Activated CD4-positive, CD25-positive, alpha-beta regulatory T cell treated with anti-CD3 and anti-CD28 coated beads, Interleukin-2, amount 50 U/mL, for 24 hours (primary cell): ENCODE measurements around the gene KNOP1.
"Not testable (repeated sequence)": the region's sequence is repeated elsewhere in the genome, so short reads cannot be mapped to it uniquely, and the experiment has no call there.

ENCODE experiments used
- ATAC-seq, 2 donors: fragments of 150-1000 bp; cut with Tn5 transposase; one replicate each; pipeline ENCODE4 v1.10.0; 2021; ENCODE audit warnings: mild to moderate bottlenecking in 1 of 2, moderate library complexity in 1 of 2

KNOP1 gene

DNA sequence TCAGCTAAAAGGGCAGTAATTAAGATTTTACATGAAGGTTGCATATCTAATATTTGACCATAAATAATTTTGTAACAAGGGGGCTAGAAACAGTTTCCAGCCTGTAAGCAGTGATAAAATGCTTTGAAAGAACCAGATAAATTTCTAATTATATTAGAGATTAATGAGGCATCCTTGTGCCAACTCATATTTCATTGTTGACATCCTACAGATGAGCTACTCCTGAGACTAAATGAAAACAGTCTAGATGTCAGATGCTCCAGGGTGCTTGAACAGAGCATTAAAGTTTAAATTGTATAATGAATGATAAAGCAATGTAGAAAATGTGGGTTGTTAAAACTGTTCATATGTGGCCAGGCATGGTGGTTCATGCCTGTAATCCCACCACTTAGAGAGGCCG is 23.3 kb upstream of the KNOP1 start:
- no peak for ATAC-seq

DNA sequence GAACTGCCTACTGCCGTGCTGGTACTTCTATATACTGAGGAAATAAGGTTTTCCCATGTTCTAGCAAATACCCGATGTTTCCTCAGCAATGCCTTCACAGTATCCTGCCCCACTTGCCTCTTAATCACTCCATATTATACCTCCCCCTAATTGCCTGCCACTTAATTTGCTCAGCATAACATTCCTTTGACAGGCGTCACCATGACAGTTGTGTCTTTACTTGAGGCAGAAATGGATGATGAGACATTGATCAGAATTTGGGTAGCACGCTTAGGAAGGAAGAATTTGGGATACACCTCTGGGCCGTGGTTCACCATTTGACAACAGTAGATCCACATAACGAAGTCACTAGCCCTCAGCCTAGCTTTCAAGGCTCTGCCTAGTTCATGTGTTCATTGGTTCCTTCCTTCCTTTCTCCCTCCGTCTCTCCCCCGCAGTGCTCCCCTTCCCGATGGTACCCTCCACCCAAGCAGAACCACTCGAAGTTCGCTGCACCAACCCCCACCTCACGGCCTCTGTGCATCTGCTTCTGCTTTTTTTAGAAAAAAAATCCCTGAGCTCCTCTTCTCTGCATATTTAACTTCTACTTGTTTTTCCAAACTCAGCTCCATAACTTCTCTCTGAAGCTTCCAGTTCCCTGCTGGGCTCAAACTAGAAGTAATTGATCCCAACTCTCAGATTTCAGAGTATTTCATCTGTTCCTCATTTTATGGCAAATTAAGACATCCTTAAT is 19.4 kb upstream of the KNOP1 start:
- no peak for ATAC-seq

DNA sequence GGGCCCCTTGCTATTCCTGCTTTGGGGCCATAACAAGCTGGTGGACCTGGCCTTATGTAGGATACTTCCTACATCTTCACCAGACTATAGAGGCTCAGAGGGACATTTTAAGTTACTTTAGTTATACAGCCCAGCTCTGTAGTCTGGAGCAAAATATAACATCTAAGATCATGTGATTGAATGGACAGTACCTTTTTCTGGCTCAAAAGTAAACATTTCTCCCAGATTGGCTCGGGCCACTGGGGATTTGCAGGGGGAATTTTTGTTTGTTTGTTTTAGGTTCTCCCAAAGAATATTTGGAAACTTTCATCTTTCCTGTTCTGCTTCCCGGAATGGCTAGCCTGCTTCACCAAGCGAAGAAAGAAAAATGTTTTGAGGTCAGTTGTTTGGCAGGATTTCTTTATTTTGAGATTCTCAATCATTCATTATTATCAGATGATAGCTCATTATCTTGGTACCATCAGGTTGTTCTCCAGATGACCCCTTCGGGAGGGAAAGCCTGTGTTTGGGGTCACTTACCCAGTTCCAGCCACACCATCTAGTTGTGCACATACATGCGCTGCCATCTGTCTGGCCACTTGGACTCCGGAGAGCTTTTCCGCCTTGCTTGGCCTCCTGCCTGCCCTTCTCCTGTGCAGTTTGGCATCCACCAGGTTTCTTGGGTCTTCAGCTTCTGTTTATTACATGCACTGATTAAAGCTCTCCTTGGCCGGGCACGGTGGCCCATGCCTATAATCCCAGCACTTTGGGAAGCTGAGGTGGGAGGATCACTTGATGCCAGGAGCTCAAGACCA is 17.2 kb upstream of the KNOP1 start:
- ATAC-seq, result no peak

DNA sequence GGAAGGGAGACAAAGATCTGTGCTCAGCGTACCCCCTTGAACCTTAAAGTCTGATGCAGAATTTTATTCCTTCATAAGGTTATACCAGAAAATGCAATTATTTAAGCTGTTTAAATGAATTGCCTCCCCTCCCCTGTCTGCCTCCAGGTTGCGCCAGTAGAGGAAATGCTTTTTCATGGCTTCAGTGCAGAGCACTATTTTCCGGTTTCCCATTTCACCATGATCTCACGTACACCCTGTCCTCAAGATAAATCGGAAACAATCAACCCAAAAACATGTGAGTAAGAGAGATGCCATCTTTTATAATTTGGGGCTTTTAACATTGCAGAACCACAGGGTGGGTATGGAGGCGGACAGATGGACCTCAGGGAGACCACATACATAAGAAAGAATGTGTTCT is 15.5 kb upstream of the KNOP1 start:
- ATAC-seq, result no peak

DNA sequence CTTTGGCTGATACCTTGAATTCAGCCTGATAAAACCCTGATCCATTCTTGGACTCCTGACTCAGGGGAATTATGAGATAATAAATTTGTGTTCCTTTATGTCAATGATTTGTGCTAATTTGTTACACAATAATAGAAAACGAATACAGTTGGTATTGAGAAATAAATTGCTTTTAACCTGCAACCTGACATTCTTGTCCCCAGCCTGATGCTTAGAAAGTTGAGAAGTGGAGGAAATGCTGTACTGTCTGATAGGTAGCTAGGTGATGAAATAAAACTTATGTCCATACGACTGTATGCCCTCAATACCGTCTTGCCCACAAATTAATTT is 10.6 kb upstream of the KNOP1 start:
- ATAC-seq, result no peak

DNA sequence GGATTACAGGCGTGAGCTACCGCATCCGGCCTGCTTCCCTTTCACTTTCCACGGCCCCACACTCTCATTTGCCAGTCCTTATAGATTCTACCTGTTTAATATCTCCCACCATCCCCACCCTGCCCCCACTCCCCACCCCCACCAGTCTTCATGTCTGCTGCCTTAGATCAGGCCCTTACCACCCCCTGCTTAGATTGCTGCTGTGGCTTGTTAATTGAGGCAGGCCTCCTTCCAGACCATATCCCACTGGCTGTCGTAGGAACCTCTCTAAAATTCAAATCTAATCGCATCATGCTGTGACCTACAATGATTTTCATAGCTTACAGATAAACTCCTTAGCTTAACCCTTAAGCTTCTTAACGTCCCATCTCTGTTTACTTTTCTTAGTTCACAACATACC is 5.0 kb upstream of the KNOP1 start:
- ATAC-seq, result no peak

DNA sequence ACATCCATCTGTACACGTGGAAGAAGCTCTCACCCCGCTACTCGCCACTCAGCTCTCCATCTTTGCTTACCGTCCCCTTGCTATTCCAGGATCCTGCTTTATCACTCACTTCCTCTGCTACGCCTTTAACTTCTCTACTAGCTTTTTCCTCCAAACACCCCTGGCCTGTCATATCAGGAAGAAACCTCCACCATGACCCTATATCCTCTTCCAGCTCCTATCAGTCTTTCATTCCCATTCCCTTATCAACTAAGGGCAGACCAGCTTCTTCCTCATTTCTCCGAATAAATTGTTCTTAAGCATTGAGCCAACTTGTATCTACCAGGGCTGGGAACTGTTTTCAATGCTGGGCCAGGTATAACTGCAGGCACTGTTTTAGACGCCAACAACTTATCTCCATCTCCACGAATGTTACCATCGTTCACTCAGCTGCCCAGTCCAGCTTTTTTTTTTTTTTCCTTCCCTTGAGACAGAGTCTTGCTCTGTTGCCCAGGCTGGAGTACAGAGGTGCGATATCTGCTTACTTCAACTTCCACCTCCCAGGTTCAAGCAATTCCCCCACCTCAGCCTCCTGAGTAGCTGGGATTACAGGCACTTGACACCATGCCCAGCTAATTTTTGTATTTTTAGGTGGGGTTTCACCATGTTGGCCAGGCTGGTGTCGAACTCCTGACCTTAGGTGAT is 4.4 kb upstream of the KNOP1 start:
- no peak for ATAC-seq

DNA sequence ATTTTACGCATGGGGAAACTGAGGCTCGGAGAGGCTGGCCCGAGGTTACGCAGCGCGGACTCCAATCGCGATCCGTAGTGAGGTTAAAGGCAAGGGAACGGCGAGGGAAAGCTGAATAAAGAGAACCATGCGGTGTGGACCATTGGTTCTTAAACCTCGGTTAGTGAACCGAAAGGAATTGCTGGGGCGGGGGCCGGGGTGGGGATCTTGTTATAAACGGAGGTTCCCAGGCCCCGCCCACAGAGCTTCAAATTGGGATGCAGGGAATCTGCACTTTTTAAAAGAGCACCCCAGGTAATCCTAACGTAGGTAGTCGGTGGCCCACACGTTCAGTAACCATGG is 568 bp upstream of the KNOP1 start:
- ATAC-seq, result no peak

DNA sequence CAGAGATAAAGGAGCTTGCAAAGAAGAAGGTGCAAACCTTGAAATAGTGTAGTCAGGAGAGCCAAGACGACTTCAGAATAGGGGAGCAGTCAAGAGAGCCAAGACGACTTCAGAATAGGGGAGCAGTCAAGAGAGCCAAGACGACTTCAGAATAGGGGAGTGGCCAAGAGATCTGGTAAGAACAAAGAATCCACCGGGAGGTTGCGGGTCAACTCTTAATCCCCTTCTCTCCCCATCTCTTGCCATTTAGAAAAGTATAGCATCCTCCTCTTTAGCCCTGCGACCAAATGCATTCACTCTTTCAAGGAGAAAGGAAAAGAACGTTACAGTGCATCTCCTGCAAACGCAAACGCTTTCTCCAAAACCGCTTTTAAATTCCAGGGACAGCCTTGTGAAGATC is 713 bp downstream of the KNOP1 start:
- no peak for ATAC-seq

DNA sequence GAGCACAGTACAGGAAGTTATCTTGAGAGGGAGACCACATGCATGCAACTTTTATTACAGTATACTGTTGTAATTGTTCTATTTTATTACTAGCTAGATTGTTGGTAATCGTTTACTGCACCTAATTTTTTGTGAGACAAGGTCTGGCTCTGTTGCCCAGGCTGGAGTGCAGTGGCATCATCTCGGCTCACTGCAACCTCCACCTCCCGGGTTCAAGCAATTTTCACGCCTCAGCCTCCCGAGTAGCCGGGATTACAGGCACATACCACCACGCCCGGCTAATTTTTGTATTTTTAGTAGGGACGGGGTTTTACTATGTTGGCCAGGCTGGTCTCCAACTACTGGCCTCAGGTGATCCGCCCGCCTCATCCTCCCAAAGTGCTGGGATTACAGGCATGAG is 1.3 kb downstream of the KNOP1 start:
- ATAC-seq, result not testable (repeated sequence)

DNA sequence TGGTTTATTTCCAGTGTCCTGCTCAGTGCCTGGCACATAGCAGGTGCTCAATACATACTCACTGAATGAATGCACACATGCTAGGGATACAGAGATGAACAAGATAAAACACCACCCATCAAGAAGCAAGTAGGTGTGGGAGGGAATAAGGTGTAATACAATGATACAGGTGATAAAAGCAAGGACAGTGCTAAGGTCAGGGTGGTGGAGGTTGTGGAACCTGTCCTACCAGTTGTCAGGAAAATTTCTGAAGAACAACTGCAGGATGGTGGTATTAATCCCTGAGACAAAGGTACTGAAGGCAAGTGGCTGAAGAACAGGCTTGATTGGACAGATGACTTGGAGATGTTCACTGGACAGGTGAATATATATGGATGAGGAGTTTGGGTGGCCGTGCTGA is 1.8 kb downstream of the KNOP1 start:
- no peak for ATAC-seq

DNA sequence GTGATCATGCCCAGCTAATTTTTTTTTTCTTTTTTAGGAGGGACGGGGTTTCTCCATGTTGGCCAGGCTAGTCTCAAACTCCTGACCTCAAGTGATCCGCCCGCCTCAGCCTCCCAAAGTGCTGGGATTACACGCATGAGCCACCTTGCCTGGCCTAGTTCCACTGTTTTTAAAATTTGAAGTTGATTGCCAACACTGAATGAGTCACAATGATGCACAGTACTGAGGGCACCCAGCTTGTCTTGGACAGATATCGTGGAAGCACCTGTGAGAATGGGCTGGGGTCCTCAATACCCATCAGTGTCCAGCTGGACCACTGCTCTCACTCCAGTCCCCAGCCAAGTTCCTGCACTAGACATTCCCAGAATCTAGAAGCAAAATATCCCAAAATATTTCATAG is 2.5 kb downstream of the KNOP1 start:
- no peak for ATAC-seq

DNA sequence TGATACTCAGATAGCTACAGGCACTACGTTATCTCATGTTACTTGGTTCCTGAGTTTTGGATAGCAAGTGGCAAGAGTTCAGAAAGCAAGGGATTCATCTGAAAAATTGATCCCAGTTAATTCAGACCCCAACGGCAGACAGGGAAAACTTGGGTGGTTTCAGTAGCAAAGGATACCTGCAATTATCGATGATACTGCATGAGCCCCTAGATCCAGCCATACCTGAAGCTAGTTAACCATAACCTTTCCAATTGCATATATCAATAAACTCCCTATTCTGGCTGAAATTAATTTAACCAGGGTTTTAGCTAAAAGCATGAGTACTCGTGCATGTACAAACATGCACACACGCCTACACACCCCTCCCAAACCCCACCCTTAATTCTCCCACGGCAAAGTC is 4.3 kb downstream of the KNOP1 start:
- ATAC-seq, result no peak

DNA sequence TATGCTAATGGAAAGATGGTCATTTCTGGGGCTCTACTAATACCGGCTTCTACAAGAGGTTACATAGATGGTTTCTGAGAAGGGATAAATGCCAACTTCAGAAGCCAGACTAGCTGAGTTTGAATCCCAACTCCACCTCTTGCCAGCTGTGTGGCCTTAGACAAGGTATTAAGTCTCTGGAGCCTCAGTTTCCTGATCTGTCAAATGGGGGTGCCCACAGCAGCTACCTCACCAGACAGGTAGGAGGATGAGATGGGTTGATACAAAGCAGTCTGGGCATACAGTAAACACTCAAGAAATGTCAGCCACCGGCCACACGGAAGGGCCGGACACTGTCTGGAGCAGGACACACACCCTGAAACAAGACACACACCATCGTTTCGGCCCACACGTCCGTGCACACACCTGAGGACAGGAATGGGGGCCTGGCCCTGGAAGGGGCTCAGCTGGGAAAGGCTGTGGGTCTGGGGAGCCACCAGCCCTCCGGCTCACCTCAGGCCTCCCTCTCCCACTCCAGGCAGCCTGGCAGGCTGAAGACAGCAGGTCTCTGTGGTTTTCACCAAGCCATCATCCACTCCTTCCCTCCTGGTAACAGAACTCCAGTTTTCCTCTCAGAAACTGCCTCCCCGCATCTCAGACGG is 5.5 kb downstream of the KNOP1 start:
- ATAC-seq, result no peak

DNA sequence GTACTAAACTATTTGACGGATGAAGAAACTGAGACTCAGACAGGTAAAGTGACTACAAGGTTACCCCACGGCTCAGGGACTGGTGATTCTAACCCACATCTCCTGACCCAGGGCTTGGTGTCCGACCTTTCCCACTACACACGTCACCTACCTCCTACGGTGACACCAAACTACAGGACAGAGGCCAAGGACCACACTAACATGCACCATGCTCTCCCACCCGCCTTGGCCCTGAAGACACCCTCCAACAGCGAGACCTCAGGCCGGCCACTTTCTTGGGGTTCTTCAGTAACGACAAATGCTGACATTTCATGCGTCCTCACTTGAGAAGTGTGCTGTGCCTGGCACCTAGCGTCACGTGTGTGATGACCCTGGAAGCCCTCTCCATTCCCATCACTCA is 6.4 kb downstream of the KNOP1 start:
- no peak for ATAC-seq

DNA sequence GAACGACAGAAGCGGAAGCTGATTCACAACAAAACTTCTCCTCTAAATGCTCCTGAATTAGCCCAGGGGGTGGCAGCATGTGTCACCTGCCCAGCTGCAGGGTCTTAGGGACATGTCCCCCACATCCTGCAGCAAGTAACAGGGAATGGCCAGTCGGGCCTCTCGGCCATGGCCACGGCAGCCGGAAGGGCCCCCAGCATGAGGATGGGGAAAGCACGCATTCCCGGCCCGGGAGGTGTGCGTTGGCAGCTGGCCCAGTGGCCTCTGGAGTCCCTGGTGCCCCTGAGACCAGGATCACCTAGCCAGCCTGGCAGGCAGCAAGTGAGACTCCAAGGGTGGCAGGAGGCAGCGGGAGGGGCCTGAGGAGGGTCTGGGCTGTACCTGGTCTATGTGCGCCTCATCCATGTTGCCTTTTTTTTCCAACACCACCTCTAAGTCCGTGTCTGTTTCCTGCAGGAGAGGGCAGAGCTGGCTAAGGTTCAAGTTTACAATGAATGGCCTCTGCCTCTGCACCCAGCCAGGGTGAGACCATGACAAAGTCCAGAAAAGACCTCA is 7.0 kb downstream of the KNOP1 start:
- ATAC-seq, result no peak

DNA sequence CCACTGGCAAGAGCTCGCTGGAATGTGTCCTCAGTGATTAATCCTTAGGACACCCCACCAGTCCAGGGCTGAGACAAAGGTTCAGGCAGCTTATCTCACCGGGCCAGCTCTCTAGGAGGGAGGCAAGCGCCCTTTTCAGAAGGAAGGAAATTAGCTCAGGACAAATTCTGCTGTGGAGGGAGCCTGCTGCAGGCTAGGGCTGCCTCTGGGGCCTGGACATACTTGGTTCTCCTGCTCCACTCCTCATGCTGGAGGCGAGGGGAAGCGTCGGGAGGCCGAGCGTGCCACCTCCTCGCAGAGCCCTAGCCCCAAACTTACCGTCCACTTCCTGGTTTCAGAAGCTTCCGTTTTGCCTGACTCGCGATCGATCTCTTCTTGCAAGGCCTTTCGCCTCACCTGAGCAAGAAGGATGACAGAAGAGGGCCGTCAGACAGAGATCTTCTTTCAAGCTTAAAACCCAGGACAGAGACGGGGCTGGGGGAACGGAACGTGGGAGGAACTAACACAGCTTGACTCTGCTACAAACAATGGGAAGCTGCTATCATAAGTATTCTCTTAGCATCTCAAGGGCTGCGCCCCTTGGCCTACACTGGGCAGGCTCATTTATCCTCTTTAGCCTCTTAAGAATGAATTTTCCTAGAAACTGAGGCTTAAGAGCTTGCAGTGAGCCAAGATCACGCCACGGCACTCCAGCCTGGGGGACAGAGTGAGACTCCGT is 7.7 kb downstream of the KNOP1 start:
- ATAC-seq, result no peak

DNA sequence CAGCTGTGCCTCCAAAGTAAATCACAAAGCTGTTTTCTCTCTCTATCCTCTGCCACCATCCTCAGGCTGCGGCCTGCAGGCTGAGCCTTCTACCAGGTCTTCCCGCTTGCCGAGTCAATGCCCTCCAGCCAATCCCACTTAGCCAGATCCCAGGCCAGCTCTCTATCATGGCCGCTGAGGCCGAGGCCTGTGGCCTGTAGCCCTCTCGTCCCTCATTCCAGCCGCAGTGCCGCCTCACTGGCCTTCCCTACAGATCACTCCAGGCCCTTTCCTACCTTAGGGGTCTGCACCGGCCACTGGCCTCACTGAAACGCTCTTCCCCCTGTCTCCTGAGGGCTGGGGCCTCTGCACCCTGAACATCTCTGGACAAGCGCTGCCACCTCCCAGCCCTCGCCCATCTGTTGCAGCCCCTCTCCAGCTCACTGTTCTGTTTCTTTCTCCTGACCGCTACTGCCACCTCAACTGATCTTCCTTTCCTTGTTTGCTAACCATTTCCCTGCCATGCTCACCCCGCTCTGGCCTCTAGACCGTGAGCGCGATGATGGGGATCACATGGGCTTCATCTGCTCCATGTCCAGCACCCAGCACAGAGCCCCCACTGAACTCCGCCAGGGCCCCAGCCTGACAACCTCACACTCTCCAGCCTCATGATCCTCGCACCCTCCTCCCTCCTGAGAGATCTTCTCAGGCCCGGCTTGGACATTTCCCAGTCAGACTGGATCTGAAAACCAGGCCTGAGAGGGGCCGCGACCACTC is 8.5 kb downstream of the KNOP1 start:
- no peak for ATAC-seq

DNA sequence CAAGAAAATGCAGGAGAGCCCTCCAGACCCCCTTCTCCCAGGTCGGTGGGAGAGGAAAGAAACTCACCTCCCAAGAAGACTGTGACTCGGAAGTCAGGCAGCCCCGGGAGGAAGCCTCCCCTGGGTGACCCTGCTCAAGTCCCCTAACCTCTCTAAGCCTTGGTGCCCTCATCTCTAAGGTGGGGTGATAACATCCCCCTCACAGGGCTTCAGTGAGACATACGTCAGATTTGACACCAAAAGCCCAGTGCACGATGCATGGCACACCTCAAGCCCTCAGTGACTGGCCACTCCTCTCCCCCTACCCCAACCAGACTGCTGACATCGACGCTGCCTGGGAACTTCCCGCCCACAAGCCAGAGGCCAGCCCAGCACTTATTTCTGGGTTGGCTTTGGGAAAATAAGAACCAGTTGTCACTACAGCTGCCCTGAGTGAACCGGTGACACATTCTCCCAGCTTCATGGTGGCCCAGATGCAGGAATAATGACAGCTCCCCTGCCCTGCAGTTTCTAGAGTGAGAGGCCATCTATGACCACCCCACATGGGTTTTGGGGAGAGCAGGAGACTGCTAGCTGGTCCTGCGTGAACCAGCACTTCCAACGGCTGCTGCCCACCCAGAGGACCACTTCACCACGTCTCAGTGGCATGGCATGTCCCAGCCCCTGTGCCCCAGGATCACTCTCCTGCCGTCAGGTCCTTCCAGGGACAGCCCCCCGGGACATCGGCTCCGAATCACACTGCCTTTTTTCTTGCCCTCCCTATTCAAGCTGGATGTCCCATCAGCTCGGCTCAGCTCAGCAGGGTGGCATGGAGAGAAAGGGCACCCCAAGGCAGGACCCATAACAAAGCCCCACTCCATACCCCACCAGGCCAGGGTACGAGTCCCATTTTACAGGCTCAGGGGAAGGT is 9.5 kb downstream of the KNOP1 start:
- no peak for ATAC-seq

DNA sequence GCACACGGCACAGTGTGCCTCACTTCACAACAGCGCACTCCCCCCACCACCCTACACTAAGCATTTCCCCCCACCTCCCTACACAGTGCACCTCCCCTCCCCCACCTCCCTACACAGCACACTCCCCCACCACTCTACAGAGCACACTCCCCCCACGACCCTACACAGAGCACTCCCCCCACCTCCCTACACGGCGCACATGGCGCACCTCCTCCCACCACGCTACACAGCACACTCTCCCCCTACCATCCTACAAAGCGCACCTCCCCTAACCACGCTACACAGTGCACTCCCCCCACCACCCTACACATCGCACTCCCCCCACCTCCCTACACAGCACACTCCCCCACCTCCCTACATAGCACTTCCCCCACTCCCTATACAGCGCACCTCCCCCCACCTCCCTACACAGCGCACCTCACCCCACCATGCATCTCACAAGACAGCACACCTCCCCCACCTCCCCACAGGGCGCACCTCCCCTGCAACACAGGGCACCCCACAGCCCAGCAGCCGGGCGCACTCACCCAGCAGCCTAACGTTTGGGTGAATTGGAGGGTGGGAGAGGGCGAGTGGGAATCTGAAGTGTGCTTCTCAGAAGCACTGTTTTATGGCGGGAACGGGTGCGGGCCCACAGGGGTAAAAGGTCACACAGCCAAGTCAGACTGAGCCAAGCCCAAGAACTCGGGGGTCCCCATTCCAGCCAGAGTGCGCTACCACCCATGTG is 10.3 kb downstream of the KNOP1 start:
- ATAC-seq, result no peak
